Ishikawa (cell line): Measurements from ENCODE around the gene CHMP4A.

Experiments
- CEBPB ChIP-seq: IDR thresholded peaks from 2 replicates; pipeline ENCODE4 v1.6.1; 2012
- CREB1 ChIP-seq: IDR thresholded peaks from 2 replicates; pipeline ENCODE4 v1.6.1; 2012; ENCODE audit warnings: low read depth
- EGR1 ChIP-seq: IDR thresholded peaks from 2 replicates; pipeline ENCODE4 v1.6.1; 2012
- EP300 ChIP-seq: IDR thresholded peaks from 2 replicates; pipeline ENCODE4 v1.6.1; 2012; ENCODE audit warnings: borderline replicate concordance
- FOXM1 ChIP-seq: IDR thresholded peaks from 2 replicates; pipeline ENCODE4 v1.6.1; 2012; ENCODE audit warnings: low read depth, borderline replicate concordance
- NFIC ChIP-seq: IDR thresholded peaks from 2 replicates; pipeline ENCODE4 v1.6.1; 2012
- RAD21 ChIP-seq: IDR thresholded peaks from 2 replicates; pipeline ENCODE4 v1.6.1; 2012; ENCODE audit warnings: low read depth
- TAF1 ChIP-seq: IDR thresholded peaks from 2 replicates; pipeline ENCODE4 v1.6.1; 2012; ENCODE audit warnings: low read depth, mild to moderate bottlenecking
- TCF12 ChIP-seq: IDR thresholded peaks from 2 replicates; pipeline ENCODE4 v1.6.1; 2012; ENCODE audit warnings: low read depth
- TEAD4 ChIP-seq: IDR thresholded peaks from 2 replicates; pipeline ENCODE4 v1.6.1; 2012
- YY1 ChIP-seq: IDR thresholded peaks from 2 replicates; pipeline ENCODE4 v1.6.1; 2012; ENCODE audit warnings: low read depth
- ZBTB7A ChIP-seq: IDR thresholded peaks from 2 replicates; pipeline ENCODE4 v1.6.1; 2012; ENCODE audit warnings: low read depth
- TF ChIP-seq, protein P1 (sequence below): IDR thresholded peaks from 2 replicates; pipeline ENCODE4 v1.6.1; 2012
- TF ChIP-seq, protein P2 (sequence below): IDR thresholded peaks from 2 replicates; pipeline ENCODE4 v1.6.1; 2012; ENCODE audit warnings: low read depth, mild to moderate bottlenecking
- TF ChIP-seq, protein P3 (sequence below): IDR thresholded peaks from 2 replicates; pipeline ENCODE4 v1.6.1; 2012

CHMP4A gene

DNA sequence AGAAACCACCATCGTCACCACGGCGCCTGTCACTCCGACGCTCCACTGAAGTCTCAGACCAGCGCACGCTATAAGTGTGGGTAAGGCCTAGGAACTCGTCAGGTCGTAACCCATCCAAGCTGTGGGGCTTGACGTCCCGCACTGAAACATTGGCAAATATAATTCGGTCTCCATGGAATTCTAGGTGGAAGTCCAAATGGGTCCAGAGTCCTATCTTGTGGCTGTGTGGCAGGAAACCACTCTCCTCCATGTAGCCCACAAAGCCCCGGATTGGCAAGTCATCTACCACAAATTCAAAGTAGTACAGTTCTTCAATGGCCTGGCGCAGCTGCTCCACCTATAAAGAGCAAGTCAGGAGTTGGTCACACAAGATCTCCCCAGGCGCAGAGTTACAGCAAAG lies 20.4 kb downstream of the CHMP4A start:
- TF ChIP-seq ZBTB7A = no peak

DNA sequence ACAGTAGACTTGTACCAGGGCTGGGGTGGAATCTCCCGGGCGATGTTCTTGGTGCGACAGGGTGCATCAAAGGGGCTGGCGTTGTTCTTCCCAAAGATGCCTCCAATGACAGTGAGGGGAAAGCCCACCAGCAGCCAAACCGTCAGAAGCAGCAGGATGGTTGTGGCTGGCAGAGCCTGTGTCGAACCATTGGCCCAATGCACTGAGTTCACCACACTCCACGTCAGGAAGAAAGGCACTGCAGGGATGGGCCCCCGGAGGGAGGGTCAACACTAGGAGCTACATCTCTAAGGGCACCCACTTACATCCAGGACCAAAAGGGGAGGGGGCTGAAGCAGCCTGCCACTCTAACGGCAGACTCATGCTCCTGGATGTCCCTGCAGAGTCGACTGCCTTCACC lies 22.9 kb downstream of the CHMP4A start:
- TF ChIP-seq TEAD4 = no peak
- no peak for TF ChIP-seq EGR1
- TF ChIP-seq TCF12 = no peak
- TF ChIP-seq, protein P1, sequence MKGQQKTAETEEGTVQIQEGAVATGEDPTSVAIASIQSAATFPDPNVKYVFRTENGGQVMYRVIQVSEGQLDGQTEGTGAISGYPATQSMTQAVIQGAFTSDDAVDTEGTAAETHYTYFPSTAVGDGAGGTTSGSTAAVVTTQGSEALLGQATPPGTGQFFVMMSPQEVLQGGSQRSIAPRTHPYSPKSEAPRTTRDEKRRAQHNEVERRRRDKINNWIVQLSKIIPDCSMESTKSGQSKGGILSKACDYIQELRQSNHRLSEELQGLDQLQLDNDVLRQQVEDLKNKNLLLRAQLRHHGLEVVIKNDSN = no peak
- TF ChIP-seq YY1 = no peak
- TF ChIP-seq NFIC = no peak
- no peak for TF ChIP-seq FOXM1
- TF ChIP-seq RAD21 = no peak
- TF ChIP-seq CEBPB = no peak
- TF ChIP-seq, protein P2, sequence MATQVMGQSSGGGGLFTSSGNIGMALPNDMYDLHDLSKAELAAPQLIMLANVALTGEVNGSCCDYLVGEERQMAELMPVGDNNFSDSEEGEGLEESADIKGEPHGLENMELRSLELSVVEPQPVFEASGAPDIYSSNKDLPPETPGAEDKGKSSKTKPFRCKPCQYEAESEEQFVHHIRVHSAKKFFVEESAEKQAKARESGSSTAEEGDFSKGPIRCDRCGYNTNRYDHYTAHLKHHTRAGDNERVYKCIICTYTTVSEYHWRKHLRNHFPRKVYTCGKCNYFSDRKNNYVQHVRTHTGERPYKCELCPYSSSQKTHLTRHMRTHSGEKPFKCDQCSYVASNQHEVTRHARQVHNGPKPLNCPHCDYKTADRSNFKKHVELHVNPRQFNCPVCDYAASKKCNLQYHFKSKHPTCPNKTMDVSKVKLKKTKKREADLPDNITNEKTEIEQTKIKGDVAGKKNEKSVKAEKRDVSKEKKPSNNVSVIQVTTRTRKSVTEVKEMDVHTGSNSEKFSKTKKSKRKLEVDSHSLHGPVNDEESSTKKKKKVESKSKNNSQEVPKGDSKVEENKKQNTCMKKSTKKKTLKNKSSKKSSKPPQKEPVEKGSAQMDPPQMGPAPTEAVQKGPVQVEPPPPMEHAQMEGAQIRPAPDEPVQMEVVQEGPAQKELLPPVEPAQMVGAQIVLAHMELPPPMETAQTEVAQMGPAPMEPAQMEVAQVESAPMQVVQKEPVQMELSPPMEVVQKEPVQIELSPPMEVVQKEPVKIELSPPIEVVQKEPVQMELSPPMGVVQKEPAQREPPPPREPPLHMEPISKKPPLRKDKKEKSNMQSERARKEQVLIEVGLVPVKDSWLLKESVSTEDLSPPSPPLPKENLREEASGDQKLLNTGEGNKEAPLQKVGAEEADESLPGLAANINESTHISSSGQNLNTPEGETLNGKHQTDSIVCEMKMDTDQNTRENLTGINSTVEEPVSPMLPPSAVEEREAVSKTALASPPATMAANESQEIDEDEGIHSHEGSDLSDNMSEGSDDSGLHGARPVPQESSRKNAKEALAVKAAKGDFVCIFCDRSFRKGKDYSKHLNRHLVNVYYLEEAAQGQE = no peak
- TF ChIP-seq, protein P3, sequence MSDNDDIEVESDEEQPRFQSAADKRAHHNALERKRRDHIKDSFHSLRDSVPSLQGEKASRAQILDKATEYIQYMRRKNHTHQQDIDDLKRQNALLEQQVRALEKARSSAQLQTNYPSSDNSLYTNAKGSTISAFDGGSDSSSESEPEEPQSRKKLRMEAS = no peak
- no peak for TF ChIP-seq EP300
- no peak for TF ChIP-seq CREB1

DNA sequence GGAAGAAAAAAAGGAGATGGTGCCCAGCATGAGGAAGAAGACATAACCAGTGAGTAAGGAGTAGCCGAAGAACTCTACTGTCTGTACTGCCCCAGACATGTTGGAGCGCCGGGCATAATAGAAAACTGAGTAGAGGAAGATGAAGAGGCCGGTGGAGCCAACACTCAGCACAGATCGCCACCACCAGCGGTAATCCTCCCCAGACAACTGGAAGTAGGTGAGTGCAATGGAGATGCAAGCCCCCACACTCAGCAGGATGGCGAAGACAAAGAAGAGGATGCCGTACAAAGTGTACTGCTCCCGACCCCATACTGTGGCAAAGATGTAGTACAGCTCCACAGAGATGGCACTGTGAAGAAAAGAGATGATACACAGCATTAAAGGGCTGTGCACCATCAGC lies 23.8 kb downstream of the CHMP4A start:
- TF ChIP-seq FOXM1 (no peak), EGR1 (no peak), YY1 (no peak), NFIC (no peak), RAD21 (no peak)

DNA sequence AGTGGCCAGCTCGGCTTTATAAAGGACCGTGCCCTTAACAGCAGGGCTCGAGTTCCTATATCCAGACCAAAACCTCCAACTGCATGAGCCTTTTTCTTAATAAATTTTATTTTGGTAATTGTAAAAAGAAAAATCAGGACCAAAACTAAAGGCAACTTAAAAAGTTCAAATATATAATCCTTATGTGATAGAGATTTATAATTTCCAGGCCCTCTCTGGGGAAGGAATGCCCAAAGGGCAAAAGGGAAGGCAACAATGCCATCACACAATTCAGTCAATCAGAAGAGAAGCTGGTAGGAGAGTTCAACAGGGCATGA lies 24.3 kb downstream of the CHMP4A start:
- TF ChIP-seq, protein P2 = no peak
- TF ChIP-seq TAF1 (no peak), FOXM1 (no peak), EP300 (no peak), RAD21 (no peak), TCF12 (no peak), ZBTB7A (no peak), TEAD4 (no peak), CREB1 (no peak), EGR1 (no peak), CEBPB (no peak)
- TF ChIP-seq, protein P1 = no peak
- TF ChIP-seq, protein P3 = no peak

DNA sequence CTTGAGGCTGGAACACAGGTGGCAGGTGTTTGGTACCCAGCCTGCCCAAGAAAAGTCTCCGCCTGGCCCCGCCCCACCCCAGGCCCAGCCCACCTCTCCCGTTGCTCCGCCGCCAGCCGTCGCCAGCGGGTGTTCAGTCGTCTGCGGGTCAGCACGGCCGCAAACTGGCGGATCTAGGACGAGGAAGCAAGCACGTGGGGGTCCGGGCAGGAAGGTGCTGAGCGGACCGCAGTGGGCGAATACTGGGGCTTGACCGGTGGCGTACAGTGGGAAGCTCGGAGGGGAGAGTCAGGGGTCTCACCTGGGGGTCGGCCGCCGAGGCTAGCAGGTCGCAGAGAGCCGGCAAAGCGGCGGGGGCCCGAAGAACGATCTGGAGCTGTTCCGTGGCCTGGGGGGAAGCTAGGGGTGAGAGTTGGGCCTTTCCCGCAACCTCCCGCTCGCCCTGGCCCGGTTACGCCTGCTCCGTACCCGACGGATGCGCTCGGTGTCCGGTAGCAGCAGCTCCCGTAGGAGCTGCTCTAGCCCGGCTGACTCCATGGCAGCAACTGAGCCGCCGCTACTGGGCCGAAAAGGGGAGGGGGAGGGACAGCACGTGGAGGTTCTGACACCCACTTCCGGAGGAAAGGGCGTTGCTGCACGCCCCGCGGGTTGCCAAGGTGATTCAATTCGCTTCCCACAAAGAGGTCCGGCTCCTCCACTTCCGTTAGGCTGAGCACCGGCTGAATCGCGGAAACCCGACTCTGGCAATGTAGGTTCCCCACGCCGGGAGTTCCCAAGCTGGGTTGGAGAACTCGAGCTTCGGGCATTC lies 24.8 kb downstream of the CHMP4A start, which contains the start of gene IPO4:
Gene IPO4, minus strand, starts transcription at position 566 of the 808 bp plus-strand sequence. Its CDS starts 29 bp downstream, at position 537.
- TF ChIP-seq TEAD4 = peak; percentile 49
- TF ChIP-seq EGR1 = peak; percentile 64
- peak; percentile 84 for TF ChIP-seq YY1
- peak; percentile 85 for TF ChIP-seq TCF12
- TF ChIP-seq, protein P3 = peak; percentile 99
- peak; percentile 40; the same call in 1 of the 2 replicates for TF ChIP-seq NFIC
- TF ChIP-seq CREB1 = peak; percentile 40; the same call in 1 of the 2 replicates
- TF ChIP-seq ZBTB7A = peak; percentile 93
- peak; percentile 62 for TF ChIP-seq EP300
- TF ChIP-seq, protein P1 = peak; percentile 90
- TF ChIP-seq, protein P2 = 0 out of 2 replicates have a peak, but pooled peaks have one; percentile 25
- peak; percentile 48; the same call in 1 of the 2 replicates for TF ChIP-seq FOXM1
- TF ChIP-seq CEBPB = no peak
- TF ChIP-seq RAD21 = peak; percentile 13; the same call in 1 of the 2 replicates
- TF ChIP-seq TAF1 = peak; percentile 97
